HK-2 (cell line): ENCODE measurements around the gene PITPNC1.
"Not testable (repeated sequence)": the region's sequence is repeated elsewhere in the genome, so short reads cannot be mapped to it uniquely, and the experiment has no call there.

ENCODE experiments used
- DNase-seq: peaks from one replicate; pipeline ENCODE4 v3.0.0-alpha.2; 2018; ENCODE audit not compliant: unreplicated experiment

The PITPNC1 gene

DNA sequence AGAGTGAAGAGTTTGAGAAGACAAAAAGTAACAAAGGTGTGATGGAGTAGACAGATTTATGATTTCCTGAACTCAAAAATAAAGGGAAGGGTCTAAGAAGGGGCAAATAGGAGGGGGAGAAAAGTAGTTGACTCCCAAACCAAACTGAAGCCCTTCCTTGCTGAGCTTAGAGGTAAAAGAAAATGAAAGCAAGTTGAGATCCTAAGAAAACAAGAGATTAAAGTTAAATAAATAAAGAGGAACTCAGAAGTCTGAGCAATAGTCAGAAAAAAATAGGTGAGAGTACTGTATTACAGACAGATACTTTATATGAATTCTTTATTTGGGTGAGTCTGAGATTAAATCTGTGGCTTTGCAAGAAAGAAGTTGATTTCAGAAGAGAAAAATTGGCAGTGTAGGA is 7.4 kb upstream of the PITPNC1 start:
- no peak for DNase-seq

DNA sequence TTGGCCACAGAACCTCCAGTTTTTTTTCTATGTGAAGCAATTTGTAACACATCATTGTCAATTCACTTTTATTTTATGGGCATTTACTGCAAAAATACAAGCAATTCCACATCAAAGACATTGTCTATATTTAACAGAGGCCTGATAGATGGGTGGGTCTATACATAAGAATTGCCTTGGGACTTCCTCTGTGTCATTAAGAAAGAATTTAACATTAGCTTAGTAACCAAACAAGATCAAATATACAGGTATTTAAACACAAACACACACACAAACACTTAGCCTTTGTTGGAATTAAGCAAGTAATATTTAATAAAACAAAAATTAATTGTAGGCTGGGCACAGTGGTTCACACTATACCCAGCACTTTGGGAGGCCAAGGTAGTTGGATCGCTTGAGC is 4.3 kb upstream of the PITPNC1 start:
- DNase-seq: no peak

DNA sequence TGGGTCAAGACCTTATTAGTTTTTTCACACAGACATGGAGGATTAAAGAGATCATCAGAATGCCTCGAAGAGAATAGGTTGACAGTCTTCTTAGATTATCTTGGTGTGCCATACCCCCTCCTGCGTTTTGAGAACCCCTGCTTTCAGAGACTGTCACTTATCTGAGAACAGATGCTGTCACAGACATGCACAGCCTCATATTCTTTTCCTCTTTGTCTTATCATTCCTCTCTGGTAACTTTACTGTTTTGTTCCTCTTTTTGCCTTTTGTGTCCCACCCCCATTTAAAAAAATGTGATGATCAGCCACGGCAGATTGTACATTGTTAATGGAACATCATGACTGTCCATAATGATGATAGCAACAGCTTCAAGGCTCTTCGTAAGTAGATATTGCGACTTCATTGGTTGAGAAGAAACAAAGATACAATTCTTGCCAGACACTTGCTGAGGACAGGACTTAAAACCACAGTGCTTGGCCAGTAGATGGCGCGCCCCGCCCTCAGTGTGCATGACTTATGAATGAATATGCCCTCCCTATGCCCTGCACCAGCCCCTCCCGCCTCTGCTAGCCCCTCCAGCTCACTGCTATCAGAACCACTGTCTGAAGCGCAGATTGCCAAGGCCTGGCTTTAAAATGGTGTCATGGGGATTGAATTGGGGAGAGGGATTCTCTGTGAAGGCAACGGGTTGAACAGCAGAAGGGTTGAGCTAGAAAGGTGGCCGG is 2.6 kb upstream of the PITPNC1 start:
- peak; percentile 80 for DNase-seq

DNA sequence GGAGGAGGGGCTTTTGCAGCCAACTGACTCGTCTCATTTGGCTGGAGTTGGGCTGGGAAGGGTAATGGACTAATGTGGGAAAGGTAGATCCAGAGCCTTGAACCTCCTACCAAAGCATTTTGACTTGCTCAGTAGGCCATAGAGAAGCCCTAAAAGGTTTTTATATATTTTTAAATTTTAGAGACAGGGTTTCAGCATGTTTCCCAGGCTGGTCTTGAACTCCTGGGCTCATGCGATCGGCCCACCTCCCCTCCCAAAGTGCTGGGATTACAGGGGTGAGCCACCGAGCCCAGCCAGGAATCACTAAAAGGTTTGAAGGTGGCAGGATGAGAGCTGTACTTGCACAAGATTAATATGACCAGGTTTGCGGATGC is 2.0 kb upstream of the PITPNC1 start:
- no peak for DNase-seq

DNA sequence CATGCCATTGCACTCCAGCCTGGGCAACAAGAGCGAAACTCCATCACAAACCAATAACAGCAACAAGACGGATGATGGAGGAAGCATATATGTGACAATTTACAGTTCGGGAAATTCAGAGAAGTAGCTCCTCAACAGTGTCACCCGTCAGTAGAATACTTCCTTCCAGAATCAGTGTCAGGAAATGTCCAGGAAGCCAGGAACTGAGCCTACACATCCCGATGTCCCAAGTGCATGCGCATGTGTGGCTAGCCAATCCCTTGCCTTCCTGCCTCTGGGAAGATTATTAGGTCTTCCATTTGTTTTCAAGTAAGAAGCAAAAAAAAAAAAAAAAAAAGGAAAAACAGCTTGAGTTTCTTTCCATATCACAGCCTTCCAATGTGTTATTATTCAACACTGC is 1.4 kb upstream of the PITPNC1 start:
- DNase-seq: no peak

DNA sequence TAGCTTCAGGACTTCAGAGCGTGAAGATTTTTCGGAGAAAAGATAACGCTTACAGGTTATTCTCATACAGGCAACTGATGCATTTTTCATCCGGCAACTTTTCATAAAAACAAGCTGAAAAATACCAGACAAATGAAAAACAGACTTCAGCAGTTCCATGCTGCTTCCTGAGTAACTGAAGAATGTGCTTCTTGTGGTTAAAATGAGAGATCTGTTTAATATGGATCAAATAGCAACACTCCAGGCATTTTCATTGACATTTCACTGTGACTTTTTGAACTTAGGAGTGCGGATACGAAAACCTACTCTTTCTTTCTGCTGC is 705 bp upstream of the PITPNC1 start:
- no peak for DNase-seq

DNA sequence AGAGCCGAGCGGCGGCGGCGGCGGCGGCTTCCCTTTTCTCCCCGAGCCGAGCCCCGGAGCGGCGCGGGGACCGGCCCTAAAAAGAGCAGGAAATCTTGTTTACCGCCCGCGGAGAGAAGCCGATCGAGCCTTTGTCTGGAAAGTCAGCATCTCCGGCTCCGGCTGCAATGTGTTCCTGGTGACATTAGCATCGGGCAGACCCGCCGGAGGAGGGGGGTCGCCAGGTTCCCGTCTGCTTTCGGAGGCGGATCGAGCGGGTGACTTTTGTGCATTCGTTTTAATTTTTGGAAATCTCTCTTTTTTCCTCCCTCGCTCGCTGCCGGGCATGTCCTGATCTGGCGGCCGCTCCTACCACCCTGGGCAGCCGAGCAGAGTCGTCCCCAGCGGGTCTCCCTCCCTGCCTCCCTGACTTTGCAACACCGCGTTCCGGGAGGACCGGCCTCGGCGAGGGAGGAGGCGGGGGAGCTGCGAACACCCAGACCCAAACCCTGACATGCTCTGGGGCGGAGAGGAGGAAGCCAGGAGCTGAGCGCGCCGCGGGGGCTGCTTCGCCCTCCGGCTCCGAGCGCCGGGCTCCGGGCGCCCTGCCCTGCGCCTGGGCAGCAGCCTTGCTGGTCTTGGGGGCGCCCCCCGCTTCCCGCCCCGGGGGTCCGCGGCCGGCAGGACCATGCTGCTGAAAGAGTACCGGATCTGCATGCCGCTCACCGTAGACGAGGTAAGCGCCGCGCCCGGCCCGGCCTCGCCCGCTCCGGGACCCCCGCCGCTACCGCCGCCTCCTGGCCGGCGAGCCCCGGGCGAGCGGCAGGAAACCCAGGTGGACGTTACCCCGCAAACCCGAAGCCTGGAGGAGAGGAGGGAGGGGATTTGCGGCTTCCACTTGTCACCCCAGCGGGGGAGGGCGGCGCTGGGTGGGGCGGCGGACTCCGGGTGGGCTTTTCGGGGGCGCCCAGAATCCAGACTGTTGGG is 690 bp downstream of the PITPNC1 start:
- DNase-seq: peak; percentile 56

DNA sequence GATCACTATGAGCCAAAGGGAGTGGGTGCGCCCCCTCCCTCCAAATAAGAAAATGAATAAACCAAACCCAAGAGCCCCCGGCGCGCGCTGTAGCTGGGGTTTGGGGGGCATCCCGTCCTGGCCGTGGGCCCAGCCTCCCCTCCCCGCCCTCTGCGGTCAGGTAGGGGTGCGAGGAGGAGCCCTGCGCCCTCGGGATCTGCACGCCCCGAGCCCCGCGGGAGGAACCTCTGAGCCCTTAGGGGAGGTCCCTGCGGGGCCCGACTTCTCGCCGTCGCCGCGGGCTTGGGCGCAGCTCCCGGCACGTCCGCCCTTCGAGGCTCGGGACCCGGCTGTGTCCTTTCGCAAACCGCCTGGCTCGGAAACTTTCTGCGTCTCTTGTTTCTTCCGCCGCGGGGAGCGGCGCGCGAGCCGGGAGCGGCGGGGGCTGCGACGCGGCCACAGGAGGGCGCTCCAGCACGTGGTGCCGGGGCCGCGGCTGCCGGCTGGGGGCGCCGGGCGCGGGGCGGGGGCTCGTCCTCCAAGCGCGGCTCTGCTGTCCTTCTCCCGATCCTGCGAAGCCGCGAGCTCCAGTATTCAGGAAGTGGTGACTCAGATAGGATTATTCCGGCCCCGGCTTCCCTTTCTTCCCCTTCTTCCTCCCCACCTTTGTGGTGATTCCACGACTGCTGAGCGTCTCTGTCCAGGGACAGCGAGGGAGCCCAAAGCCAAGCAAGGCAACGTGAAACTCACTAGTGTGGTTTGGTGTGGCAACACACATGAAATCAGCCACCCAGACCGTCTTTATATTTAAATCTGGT is 1.6 kb downstream of the PITPNC1 start:
- peak; percentile 87 for DNase-seq

DNA sequence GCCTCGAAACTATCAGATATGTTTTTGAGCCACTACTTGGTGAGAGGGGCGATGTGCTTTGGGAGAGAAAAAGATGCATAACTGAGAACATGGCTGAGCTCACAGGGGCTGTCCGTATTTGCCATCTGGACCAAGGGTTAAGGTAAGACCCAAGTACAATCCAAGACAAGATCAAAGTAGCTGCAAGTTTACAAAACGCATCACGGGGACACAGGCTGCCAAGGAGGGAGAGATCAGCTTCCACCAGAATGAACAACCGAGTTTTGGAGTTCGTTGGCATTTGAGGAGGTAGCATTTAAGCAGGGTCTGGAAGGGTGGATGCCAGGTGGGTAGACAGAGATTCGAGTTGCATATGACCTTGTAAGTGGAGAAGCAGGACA is 2.2 kb downstream of the PITPNC1 start:
- DNase-seq: no peak

DNA sequence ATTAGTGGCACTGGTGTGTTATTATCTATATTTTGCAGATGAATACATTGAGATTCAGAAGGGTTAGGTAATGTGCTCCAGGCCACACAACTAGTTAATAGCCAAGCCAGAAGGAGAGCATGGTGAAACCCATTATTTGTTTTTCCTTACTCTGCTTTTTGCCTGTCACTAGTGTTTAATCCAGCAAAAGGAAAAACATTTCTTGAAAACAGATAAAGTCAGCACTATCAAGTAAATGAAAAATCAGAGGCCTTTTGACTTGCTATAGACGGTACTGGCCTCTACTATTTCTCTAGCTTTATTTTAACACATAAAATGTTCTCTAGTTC is 4.8 kb downstream of the PITPNC1 start:
- DNase-seq: no peak

DNA sequence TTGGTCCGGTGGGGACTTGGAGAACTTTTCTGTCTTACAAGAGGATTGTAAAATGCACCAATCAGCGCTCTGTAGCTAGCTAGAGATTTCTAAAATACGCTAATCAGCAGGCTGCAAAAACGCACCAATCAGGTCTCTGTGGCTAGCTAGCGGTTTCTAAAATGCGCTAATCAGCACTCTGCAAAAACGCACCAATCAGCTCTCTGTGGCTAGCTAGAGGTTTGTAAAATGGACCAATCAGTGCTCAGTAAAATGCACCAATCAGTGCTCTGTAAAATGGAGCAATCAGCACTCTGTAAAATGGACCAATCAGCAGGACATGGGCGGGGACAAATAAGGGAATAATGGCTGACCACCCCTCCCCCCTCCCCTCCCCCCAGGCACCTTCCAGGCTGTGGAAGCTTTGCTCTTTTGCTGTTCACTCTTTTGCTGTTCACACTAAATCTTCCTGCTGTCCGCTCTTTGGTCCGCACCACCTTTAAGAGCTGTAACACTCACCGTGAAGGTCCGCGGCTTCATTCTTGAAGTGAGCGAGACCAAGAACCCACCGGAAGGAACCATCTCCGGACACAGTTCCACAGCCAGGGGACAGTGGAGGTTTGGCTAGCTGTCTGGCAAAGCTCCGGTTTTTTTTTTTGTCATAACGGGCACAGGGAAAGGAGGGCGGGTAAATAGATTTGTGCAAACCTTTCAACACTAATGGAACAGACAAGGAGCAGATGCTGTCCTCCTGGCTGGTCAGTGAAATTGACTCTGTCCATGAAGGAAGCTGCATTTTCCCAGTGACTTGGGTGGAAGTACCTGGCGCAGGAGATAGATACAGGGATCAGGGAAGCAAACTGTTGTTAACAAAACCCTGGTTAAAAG is 8.3 kb downstream of the PITPNC1 start:
- no peak for DNase-seq

DNA sequence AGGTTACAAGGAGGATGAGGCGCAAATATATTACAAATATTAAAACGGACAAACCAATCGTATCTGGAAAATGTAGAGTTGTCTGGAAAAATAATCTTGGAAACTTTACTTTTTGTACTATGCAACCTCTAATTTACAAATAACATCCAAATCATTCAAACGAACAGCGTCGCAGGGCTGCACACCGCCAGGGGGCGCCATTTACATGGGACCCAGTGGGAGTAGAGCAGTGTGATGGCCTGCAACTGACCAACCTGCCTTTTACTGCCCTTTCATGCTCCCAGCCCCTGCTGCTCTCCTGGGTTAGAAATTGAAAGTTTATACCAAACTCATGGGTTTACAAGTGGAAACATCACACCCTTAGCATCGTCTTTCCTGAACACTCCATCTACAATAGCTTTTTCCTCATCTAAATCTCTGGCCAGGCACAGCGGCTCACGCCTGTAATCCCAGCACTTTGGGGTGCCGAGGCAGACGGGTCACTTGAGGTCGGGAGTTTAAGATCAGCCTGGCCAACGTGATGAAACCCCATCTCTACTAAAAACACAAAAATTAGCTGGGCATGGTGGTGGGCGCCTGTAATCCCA is 10.0 kb downstream of the PITPNC1 start:
- DNase-seq: peak; percentile 57

DNA sequence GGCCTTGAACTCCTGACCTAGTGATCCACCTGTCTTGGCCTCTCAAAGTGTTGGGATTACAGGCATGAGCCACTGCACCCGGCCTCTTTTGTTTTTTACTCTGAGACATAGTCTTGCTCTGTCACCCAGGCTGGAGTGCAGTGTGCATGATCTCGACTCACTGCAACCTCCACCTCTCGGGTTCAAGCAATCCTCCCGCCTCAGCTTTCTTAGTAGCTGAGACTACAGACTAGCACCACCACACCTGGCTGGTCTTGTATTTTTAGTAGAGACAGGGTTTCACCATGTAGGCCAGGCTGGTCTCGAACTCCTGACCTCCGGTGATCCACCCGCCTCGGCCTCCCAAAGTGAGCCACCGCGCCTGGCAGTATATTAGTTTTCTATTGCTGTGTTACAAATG is 11.5 kb downstream of the PITPNC1 start:
- not testable (repeated sequence) for DNase-seq

DNA sequence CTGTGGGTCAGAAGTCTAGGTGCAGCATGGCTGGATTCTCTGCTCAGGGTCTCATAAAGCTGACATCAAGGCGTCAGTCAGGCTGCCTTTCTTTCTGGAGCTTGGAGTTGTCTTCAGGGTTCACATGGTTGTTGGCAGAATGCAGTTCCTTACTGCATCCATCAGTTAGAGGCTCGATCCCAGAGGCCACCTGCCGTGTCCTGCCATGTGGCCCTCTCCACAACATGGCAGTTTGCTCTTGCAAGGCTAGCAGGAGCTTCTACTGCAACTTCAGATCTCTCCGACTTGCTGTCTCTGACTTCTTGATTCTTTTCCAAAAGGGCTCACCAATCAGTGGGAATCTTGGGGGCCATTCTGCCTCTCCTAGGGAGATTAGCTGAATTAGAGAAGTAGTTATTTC is 11.9 kb downstream of the PITPNC1 start:
- no peak for DNase-seq

DNA sequence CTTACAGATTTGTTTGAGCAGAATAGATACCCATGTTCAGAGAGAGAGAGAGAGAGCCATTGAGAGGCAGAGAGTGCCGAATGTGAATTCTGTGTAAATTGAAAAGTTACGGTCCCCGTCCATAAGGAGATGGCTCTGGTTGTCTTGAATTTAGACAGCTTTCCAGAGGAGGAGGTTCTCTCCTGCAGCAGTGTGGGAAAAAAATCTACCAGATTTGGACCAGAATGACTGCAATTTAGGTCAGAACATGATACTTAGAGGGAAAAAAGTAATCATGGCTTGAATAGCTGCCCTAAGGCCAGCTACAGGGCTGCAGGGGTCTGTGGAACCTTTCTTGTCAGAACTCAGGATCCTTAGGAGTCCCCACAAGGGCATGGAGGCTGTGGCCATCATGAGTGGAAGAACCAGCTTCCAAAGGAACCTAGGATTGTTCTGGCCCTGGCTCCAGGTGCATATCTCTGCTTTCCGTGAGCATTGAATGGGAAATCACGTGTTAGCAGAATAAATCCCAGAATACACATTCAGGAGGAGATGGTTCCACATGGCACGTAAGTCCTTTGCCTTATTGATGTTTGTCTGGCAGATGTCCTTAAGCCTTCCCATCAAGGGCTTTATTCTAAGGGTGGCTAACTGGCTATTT is 13.0 kb downstream of the PITPNC1 start:
- DNase-seq: no peak

DNA sequence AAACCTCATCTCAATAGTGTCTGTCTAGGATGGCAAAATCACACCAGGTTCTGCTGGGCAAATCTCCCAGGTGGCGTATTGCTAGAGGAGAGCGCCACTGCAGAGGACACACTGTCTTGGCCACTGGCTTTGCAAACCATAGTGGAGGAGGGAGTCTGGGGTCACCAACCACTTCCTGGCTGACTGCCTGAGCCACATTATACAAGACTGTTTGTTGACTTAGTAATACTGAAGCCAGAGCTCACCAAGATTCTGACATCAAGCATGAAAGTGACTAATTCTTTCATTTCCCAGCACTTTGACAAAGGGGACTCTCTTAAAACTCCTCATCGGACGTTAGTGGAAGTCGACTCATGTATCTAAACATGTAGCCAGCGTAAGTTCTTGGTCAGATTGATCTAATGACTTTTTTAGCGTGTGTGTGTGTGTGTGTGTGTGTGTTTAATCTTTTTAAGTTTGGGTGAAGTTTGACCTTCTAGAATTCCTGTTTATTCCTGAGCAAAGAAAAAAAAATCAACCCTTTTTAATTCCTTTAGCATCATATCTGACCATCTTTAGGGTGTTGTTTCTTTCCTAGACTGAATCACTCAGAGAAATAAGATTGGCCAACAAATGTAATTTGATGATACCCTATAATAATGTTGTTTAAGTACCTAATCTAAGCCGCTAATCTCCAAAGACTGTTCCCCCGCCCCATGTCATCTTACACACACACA is 13.7 kb downstream of the PITPNC1 start:
- peak; percentile 61 for DNase-seq

DNA sequence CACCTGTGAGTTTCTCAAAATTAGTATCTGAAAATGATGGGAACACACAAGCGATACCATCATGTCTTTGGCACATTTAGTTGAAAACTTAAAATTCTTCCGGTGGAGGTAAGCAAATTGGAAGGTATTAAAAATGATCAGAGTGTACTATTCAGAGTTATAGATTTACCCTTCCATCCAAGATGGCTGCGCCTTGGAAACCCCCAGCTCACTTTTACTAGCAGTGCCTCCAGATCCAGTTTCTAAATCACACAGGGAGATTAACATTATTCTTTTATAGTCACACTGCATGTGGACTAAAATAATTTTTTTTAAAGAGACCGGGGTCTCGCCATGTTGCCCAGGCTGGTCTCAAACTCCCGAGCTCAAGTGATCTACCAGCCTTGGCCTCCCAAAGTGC is 15.0 kb downstream of the PITPNC1 start:
- DNase-seq: no peak

DNA sequence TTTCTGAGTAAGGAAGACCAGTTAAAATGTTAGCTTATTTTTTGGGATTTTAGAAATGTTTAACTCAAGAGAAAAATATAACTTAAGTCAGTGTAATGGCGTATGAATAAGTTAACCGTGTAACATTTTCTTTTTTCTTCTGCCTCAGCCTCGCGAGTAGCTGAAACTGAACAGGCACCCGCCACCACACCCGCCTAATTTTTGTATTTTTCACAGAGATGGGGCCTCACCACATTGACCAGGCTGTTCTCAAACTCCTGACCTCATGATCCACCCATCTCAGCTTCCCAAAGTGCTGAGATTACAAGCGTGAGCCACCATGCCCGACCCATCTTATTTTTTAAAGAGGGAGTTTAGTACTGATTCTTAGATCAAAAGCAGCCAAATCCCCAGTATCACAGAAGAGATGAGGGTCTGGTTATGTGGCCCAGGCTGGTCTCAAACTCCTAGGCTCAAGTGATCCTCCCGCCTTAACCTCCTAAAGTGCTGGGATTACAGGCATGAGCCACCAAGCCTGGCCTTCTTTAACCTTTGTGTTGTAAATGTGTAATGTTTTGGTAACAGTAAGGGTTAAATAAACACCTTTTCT is 16.8 kb downstream of the PITPNC1 start:
- DNase-seq: no peak

DNA sequence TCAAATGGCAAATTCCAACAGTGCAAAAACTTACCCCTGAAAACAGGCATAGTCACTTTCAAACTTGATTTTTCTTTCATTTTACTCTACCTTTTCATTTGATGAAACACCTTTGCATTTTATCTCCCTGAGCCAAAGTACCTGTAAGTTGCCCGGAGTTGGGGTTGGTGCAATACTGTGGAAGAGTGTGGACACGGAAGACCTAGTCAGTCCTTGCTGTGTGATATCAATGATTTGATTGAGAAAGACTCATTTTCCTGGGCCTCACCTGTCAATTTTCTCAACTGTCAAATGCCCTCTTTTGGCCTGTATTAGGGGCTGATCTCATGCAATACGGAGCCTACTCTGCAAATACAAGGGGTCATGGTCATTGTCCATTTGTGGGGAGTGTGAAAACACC is 22.6 kb downstream of the PITPNC1 start:
- DNase-seq: no peak

DNA sequence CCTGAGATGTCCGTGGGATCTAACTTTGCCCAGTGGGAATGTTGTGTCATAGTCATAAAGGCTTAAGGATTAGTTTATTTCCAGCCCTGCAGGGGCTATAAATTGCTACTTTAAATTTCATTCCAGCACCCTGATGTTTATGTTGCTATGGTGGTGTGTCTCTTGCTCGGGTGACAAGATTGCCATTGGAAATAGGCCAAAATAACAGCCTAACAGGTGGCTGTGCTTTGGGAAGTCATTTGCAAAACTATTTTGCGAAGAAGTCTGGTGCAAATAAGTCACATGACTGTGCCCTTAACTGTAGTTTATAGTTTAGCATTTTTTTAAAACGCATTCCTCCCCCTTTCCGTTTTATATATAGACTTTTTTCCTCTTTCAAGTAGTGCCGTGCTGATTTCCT is 23.1 kb downstream of the PITPNC1 start:
- DNase-seq: no peak
